ENCODE data around the gene MAGEA9.
"Not testable (repeated sequence)": the region's sequence is repeated elsewhere in the genome, so short reads cannot be mapped to it uniquely, and the experiment has no call there.

The MAGEA9 gene, protein sequence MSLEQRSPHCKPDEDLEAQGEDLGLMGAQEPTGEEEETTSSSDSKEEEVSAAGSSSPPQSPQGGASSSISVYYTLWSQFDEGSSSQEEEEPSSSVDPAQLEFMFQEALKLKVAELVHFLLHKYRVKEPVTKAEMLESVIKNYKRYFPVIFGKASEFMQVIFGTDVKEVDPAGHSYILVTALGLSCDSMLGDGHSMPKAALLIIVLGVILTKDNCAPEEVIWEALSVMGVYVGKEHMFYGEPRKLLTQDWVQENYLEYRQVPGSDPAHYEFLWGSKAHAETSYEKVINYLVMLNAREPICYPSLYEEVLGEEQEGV

DNA sequence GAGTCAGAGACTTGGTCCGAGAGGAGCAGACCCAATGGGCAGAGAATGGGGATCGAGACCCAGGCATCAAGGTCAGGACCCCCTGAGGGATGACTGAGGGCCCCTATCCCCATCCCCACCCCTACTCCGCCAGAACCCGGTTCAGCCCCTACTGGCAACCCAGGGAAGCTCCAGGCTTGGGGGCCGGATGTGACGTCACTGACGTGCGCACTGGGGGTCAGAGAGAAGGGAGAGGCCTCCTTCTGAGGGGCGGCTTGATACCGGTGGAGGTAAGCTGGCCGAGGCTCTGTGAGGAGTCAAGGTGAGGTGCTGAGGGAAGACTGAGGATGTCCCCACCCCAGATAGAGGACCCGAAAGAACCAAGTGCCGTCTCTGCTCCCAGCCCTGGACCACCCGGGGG is at the start of gene MAGEA9:
MAGEA9 (plus strand) TSS at position 204 of the 400 bp plus-strand sequence. CDS start 4,281 bp downstream, outside the sequence.
- not testable (repeated sequence) for DNase-seq

DNA sequence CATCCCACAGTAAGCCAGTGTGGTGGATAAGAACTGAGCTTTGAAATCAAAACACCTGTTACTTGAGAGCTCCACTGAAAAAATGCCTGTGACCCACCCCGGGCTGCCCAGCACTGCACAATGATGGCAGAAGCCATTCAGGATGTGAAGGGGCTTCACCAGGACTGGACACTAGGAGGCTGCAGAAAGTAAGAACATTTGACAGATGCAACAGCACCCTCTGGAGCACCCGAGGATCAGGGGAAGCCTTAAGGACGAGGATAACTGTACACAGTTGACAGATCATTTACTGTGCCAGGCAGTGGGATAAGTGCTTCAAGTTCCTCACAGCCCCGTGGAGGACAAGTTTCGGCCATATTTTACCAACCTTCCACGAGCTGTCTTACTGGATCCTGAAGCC is 39.5 kb upstream of the MAGEA9 start:
- not testable (repeated sequence) for DNase-seq

DNA sequence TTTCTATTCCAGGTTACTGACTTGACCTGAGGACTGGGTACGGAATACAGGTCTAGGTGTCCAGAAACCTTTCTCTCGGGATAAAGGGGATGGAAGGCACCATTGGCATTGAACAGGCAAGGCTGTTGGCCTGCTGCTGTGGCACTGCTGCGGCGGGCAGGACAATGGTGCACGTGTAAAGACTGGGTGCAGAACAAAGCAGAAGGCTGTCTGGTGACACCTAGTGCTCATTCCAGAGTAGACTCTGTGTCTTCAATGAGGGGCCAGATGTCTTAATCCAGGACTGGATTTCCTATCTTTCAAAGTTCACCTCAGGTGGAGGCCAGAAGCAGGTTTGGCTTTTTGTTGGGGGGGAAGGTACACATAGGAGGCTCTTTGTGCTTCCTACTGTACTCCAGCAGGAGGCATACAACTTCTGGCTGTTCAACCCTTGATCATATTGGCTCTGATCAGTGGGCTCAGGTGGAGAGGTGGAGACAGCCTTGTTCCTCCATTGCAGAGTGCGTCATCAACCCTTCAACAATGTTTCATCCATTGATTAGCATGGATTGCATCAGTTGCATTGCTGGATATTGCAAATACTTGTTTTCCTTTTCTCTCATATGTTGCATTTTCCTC is 35.2 kb upstream of the MAGEA9 start:
- DNase-seq = not testable (repeated sequence)

DNA sequence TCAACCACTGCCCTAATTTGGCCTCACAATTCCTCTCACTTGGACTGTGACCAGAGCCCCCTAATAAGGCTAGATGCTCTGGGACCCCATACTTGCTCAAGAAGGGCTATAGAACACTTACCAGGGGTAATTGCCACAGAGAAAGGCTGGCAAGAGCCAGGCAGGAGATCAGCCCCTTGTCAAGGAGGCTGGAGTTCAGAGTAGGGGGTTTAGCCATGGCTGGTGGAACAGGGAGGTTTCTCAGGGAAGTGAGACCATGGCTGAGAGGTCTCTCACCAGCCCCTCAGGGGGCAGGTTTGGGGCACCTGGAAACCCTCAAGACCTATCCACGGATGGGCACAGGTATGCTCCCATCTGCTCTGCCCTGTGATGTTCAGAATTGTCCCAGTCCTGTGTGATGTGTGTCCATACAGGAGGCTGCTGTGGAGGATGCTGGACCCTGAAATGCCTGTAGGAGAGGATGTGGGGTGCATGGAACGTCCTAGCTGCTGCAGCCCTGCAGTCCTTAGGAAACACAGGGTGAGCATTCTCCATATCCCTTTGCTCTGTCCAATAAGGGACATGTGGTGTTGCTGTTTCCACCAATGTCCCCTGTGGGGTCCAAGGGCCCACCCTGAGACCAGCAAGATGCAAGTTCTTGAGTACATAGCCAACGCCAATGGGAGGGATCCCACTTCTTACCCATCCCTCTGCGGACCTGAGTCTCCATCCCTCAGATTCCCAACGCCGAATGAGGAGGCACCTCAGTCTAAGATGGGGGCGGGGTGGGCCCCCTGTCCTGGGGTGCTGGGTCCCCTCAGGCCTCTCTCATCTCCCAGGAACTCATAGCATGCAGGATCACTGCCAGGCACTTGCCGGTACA is 24.3 kb upstream of the MAGEA9 start:
- no peak for DNase-seq

DNA sequence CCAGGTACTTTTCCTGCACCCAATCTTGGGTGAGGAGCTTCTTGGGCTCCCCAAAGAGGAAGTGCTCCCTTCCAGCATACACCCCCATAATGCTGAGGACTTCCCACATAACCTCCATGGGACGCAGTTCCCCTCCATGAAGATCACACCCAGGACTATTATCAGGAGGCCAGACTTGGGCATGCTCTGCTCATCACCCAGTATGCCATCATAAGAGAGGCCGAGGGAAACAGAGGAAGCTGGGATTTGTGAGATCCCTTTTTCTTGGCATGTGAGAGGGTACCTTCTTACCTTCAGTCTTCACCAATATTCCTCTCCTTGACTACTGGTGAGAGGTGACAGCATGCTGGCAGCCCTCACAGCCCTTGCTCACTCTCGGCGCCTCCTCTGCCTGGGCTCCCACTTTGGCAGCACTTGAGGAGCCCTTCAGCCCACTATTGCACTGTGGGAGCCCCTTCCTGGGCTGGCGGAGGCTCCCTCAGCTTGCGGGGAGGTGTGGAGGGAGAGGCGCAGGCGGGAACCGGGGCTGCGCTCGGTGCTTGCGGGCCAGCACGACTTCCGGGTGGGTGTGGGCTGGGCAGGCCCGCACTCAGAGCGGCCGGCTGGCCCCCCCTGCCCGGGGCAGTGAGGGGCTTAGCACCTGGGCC is 23.5 kb upstream of the MAGEA9 start:
- DNase-seq = no peak

DNA sequence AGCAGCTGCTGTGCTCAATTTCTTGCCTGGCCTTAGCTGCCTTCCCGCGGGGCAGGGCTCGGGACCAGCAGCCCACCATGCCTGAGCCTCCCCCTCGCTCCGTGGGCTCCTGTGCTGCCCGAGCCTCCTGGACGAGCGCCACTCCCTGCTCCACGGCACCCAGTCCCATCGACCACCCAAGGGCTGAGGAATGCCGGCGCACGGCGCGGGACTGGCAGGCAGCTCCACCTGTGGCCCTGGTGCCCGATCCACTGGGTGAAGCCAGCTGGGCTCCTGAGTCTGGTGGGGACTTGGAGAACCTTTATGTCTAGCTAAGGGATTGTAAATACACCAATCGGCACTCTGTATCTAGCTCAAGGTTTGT is 23.0 kb upstream of the MAGEA9 start:
- not testable (repeated sequence) for DNase-seq

DNA sequence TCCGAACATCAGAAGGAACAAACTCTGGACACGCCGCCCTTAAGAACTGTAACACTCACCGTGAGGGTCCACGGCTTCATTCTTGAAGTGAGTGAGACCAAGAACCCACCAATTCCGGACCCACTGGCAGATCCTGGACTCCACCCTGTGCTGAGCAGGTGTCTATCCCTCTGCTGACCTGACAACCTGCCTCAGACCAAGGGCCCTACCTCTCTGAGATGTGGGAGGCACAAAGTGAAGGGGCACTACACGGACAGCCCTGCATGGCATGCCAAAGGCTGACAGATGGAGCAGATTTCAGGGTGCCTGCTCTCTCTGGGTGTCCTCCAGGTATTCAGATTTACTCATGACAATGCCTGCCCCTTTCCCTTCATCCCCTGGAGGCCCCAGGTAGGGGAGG is 21.9 kb upstream of the MAGEA9 start:
- no peak for DNase-seq

DNA sequence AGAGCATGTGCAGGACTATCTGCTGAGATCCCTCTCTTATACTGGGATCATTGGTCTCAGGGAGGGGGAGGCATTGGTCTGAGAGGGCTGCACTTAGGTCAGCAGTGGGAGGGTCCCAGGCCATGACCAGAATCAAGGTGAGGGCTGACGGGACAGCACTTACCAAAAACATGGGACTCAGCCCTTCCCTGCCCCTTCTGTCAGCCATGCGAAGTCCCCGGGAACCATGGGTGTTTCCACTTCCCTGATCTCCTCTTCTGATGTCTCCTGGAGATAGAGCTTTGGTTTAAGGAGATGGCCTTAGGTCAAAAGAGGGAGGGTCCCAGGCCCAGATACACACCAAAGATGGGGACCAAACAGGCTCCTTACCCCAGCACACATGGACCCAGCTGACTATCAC is 20.8 kb upstream of the MAGEA9 start:
- no peak for DNase-seq

DNA sequence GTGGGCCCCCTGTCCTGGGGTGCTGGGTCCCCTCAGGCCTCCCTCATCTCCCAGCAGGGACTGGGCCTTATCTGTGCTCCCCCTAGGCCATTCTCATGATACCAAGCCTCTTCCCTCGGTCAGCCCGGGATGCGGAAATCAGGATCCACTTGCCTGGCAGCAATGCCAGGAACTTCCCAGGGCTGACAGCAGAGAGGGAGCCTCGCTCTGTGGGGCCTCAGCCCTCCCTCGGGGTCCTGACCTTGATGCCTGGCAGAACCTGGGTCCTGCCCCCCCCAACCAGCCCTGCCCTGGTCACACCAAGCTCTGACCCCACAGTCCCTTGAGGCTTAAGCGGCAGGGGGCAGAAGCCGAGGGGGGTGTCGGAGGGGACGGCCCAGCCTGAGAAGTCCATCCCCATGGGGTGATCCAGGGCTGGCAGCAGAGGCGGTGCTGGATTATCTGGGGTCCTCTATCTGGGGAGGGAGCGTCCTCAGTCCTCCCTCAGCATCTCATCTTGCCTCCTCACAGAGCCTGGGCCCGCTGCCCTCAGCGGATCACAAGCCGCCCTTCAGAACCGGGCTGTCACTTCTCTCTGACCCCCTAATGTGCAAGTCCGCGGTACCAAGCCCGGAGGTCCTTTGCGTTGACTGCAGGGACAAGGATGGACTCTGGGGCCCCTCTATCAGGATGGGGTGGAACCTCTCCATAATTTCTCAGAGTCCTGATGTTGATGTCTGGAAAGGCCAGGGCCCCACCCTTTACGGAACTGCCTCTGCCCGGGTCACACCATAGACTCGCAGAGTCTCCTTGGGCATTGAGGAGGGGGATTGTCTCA is 19.7 kb upstream of the MAGEA9 start:
- DNase-seq = not testable (repeated sequence)

DNA sequence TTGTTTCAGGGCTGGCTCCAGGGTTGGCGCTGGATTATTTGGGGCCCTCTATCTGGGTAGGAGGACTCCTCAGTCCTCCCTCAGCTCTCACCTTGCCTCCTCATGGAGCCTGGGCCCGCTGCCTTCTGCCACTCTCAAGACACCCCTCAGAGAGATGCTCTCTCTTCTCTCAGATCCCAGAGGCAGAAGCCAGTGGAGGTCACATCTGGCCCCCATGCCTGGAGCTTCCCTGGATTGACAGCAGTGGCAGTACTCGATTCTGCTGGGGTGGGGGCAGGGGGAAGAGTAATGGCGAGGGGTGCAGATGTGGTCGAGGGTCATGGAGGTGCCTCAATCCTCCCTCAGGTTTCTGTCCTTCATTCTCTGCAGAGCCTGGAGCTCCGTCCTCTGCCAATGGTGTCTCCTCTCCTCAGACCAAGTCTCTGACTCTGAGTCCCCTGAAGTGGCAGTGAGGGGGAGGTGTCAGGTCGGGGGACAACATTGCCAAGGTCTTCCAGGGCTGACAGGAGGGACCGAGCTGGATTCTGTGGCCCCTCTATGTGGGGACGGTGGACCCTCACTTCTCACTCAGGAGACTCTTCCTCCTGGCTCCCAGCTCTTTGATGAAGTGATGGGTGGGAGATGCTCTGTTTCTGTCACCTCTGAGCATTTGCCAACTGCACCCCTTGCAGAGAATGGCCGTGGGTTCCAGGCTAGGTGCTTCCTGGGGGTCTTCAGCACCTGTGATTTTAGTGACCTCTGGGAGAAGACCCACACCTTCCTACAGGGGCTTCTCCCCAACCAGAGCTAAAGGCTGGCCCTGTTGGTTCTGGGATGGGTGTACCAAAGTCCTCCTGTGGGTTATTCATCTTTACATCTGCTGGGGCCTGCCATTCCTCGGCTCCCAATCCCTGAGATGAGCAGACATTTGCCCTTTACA is 18.8 kb upstream of the MAGEA9 start:
- DNase-seq = no peak

DNA sequence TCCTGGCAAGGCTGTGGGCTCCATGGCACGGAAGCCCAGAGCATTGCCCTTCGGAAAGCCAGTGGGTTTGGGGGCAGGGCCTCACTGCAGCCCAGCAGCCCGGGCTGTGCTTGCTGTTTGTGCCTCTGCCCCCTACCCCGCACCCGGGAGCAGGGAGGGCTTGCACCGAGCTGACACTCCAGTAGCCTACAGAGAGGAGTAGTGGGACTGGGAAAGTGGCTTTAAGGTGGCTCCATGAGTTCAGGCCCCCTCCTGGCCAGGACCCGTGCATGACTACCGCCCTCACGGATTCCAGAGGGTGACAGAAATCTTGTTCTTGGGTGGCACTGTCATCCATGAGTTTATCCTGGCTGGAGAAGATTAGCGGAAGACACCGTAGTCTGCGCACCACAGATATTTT is 11.4 kb upstream of the MAGEA9 start:
- not testable (repeated sequence) for DNase-seq

DNA sequence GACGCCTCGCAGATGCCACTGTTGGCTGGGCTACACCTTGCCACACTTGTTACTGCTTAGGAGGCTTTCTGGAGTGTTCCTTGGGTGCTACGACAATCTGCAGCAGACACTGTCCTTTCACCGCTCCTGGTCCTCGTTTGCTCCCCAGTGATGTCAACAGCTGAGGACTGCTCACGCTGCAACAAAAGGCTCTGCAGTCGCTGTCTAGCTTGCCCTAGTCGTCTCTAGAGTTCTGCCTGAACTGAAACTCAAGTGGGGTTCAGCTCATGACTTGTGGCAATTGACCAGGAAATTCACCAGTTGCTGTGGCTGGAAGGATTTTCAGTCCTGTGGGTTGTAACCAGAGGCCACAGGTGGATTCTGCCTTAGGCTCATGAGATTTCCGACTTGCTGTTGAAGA is 8.7 kb upstream of the MAGEA9 start:
- not testable (repeated sequence) for DNase-seq

DNA sequence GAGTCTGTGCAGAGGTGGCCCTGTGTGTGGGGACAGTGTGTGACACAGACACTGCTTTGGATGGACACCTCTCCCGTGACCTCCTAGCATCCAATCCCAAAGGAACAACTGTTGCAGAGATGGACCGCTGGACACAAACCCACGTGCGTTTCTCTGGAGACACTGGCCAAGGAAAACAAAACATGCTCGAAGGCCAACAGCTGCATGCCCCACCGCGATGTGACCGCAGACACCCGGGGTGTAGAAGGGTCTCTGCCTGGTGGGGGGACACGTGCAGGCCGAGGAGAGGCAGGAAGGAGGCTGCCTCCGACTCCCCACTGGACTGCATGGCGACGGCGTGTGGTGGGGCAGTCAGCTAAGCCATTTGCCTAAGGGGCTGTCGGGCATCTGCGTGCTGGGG is 8.0 kb upstream of the MAGEA9 start, which contains the start of gene HSFX1:
HSFX1 (plus strand) TSS at position 301 of the 400 bp plus-strand sequence. CDS start 614 bp downstream, outside the sequence.
- not testable (repeated sequence) for DNase-seq

DNA sequence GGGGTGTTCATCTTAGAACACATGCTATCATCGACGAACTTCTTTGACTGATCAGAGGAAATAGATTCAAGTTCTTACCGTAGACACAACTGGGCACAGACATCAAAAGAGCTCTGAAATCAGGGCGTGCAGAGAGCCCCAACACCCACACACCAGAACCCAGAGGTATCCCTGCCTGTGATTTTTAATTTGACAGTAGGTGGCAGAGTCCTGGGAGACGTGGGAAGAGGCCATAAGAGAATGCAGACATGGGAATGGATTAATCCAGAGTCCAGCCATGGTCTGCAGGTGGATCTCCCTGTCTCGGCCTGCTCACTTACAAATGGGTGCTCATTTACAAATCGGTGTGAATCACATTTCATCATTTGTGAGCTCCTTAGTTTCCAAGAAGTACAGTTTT is 3.7 kb upstream of the MAGEA9 start:
- not testable (repeated sequence) for DNase-seq

DNA sequence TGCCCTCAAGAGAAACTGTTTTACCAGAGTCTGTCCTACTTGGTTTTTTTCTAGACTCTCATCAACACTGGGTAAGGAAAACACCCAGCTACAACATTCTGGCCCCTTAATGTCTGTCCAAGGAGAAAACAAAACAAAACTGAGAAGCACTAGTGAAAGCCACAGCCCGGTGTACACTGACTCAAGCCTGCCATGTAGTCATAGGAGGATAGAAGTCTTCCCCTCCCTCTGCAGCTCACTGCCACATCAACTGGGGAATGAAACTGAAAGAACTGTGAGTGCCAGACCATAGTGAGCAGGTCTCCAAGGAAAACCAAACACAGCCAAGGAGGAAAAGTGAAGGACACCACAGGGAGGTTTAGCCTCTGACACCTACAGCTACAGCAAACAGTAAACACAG is 13.8 kb downstream of the MAGEA9 start:
- not testable (repeated sequence) for DNase-seq

DNA sequence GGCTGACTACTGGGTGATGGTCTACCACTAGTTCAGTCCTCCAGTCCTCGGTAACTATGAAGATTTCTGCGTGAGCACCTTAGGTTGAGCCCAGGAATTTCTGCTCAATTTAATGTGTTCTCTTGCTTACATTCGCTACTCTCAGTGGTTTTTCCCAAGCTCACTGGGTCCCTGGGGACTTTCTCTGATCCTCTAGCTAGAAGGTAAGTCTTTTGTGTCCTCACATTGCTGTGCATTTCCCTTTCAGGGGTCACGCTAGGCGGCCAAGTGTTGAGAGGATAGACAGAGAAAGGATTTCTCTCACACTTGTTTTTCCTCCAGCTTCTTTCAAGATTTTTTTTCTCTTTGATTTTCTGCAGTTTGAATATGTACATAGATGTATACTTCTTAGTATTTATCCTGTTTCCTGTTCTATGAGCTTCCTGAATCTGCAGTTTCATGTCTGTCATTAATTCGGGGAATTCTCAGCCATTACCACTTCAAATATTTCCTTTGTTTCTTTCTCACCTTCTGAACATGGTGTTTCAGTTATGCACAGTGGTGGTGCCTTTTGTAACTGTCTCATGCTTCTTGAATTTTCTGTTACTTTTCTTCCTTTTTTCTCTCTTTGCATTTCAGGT is 17.5 kb downstream of the MAGEA9 start:
- DNase-seq = no peak

DNA sequence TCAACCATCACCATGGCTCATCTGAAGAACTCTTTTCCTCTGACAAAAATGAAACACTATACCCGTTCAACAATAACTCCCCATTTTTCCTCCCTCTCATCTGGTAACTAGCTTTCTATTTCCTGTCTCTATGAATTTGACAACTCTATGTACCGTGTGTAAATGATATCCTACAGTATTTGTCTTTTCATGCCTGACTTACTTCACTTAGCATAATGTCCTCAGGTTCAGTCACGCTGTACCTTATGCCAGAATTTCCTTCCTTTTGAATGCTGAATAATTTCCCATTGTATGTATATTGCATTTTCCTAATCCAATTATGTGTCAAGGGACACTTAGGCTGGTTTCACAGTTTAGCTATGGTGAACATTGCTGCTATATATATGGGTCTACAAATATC is 18.2 kb downstream of the MAGEA9 start:
- DNase-seq = no peak

DNA sequence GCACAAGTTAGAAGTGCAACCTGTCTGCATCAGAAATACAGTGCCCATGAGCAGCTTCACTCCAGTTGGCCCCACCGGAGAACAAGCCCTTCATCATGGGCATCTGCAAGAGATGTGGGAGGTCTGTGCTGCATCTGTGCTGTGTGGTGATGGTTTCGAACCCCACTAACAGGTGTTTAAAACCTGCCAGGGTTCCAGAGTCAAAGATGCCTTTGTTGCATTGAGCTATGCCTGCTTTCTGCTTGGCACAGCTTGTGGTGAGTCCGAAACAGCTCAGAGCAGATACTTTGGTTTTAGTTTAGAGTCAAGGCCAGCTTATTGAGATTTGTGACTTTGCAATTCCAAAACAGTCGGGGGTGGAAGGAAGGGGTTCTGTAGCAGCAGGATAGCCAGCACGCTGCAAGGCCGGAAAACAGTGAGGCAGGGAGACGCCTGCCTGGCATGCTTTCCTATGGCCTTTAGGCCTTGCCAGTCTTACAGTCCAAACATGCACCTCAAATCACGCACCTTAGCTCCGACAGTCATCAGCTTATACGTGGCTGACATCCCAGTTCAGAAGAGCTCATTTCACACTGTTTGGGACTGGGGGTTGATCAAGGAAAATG is 21.8 kb downstream of the MAGEA9 start:
- DNase-seq = no peak

DNA sequence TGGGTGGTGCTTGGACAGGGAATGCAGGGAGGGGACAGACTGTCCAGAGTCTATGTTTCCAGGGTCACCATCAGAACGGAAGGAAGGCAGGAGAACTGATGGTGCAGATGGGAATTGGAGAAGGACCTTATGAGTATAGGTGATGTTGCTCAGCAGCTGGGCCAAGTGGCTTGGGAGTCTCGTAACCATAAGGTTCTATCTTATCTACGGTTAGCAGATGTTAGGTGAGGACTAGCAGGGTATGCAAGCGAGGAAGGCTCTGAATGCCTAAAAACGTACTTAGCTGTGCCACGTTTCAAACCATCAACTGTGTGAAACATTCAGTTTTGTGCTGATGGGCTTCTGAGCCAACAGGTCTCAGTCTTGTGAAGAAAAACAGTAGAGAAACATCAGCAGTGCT is 22.4 kb downstream of the MAGEA9 start:
- no peak for DNase-seq
